22Rv1 (cell line): ENCODE data around the gene FOXO3.

Experiments used
- H3K27ac ChIP-seq: fragments of 450-650 bp; 2 replicates; pipeline ENCODE4 v1.5.1; 2017
- ZFX ChIP-seq: fragments of 450-650 bp; IDR thresholded peaks from 2 replicates; pipeline ENCODE4 v1.6.1; 2017; ENCODE audit warnings: antibody characterized with exemption, borderline replicate concordance
- TF ChIP-seq, protein P1 (sequence below): fragments of 450-650 bp; IDR thresholded peaks from 2 replicates; pipeline ENCODE4 v1.5.1; 2017; ENCODE audit warnings: mild to moderate bottlenecking

Gene FOXO3

DNA sequence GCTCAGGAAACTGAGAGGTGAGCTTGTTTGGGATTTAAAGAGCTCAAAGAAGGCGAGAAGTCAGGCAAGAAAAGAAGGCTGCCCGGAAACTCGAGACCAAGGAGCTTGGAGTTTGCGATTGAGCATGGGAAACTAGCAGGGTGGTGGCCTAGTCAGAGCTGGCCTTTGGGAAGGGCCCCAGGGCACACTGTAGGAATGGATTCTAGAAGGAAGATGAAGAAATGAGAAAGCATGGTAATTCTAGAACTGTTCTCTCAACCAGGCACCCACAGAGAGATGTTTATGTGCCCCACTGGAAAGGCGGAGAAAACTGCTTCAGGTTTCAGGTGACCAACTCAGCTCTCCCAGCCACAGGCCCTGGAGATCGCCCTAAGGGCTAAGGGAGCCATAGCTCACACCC, 126.2 kb downstream of the FOXO3 start:
- no peak overlapping the region for H3K27ac ChIP-seq
- TF ChIP-seq, protein P1, sequence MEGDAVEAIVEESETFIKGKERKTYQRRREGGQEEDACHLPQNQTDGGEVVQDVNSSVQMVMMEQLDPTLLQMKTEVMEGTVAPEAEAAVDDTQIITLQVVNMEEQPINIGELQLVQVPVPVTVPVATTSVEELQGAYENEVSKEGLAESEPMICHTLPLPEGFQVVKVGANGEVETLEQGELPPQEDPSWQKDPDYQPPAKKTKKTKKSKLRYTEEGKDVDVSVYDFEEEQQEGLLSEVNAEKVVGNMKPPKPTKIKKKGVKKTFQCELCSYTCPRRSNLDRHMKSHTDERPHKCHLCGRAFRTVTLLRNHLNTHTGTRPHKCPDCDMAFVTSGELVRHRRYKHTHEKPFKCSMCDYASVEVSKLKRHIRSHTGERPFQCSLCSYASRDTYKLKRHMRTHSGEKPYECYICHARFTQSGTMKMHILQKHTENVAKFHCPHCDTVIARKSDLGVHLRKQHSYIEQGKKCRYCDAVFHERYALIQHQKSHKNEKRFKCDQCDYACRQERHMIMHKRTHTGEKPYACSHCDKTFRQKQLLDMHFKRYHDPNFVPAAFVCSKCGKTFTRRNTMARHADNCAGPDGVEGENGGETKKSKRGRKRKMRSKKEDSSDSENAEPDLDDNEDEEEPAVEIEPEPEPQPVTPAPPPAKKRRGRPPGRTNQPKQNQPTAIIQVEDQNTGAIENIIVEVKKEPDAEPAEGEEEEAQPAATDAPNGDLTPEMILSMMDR: no peak
- no peak for TF ChIP-seq ZFX

DNA sequence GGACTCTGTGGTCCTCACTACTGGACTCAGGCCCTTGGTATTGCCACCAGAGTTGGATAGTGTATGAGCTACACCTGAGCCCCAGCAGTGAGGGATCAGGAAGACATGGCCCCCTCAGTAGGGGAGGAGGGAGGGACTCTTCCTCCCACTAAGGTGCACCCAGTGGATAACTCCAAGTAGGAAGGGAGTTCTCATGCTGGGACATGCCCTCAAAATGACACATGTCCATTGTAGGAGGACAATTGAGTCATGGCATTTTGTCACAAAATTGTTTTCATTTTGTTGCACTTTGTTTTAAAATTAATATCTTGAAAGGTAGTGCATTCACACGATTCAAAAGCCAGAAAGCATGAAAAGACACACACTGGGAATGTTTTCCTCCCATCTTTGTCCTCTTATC, 127.2 kb downstream of the FOXO3 start:
- TF ChIP-seq ZFX: no peak
- TF ChIP-seq, protein P1: no peak
- H3K27ac ChIP-seq: no peak overlapping the region

DNA sequence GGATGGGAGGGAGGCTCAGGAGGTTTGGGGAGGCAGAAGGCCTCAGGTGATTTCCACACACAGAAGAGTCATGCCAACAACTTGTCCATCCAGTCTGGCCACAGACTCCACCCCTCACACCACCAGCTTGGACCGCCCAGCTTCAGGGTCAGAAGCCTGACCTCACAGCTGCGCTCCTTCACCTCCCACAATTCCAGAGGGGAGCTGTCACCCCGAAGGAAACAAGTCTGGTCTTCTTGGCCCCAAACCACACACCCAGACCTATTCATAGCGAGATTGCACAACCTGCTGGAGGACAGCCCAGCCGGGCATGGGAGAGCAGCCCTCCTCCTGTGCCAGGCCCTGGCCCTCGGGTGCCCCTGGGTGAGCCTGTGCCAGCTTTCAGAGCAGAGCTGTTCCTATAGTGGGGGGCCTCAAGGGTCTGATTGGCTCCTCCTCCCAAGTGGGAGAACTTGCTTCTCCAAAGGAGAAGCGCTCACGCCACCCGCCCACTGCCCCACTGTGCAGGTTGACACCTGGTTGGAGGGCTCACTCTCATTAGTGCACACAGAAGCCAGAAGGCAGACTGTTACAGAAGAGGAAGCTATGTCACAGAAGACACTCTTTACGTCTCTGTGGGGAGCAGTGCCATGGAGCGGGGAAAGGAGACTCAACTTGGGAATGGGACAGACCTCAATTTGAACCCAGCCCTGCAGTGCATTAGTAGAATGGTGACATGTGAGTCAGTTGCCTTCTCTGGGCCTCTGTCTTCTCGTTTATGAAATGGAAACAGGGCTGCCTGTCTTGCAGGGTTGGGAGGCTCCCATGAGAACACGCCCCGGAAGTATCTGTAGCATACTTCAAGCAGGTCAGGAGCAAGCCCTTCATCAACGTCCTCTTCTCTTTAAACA, 128.8 kb downstream of the FOXO3 start:
- no peak overlapping the region for H3K27ac ChIP-seq
- no peak for TF ChIP-seq ZFX
- TF ChIP-seq, protein P1: no peak

DNA sequence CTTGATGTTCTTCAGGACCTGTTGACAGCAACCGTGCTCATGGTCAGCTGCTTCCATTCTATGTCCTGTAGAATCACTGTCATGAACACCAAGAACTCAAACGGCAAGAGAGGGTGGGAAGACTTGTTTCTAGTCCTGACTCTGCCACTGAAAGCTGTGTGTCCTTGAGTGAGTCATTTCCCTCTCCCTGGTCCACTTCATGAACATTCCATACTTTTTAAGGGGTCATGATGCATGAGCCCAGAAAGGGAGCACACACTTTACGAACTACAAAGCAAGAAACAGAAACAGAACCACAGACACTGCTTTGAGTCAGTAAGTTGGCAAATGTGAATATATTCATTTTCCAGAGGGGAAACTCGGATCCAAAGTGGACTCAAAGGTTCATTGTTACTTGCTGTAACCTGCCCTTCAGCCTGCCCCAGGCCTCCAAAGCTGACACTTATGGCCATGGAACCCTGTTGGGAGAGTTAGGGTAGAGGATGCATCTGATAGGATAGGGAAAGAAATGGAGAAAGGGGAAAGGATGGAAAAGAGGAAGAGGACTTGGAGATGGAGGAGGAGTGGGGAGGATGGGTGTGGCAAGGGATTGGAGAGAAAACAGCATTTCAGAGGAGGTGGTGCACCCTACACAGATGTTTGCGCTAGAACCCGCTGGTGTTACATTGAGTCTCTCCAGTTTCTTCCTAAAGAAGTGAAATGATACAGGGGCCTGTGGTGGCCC, 129.8 kb downstream of the FOXO3 start:
- H3K27ac ChIP-seq: no peak overlapping the region
- TF ChIP-seq, protein P1: no peak
- no peak for TF ChIP-seq ZFX

DNA sequence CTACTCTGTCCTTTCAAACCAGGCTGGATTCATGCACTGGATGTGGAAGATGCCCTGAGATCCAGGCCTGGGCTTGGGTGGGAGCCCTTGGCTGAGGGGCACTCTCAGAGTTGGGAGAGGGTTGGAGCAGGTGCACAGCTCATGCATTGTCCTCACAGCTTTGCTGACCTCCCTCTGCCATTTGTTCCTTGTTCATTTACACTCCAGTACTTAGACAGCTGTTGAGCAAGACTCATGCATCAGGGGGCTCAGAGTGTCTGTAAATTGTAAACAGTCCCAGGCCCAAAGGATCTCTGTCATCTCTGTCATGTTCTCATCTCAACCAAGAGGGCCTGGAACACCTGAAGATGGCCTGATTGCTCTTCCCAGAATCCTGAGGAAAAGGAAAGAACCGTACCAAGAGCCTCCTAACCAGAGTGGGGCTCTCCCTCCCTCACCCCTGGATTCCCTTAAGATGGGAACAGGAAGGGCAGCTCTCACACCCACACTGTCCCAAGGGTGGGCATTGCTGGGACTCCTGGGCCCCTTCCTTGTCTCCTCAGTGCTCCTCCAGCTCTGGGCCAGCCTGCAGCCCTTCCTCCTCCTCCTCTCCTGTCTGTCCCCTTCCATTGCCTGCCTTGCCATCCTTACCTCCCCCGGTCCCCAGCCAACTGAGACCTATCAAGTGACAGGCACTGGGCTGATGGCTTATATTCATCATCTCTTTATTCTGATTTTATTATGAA, 132.9 kb downstream of the FOXO3 start:
- TF ChIP-seq, protein P1: no peak
- TF ChIP-seq ZFX: no peak
- no peak overlapping the region for H3K27ac ChIP-seq

DNA sequence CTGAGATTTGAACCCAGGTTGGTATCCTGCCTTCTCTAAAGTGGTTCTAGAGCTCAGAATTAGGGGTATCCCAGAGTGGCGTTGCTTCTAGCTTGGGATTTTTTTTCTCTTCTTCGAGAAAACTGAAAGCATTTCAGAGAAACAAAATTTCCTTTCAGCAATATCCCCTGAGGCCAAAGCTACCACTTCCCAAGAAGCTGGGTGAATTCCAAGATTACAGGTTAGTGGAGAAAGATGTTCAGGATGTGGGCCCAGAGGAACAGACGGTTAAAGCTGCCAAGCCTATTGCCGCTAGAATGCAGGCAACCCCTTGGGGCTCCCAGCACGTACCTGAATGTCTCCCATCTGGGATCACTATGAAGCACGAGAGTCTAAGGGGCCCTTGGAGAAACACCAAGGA, 134.1 kb downstream of the FOXO3 start:
- TF ChIP-seq, protein P1: no peak
- no peak for TF ChIP-seq ZFX
- H3K27ac ChIP-seq: no peak overlapping the region
